ENCODE measurements around the gene SLC35G2.
"Not testable (repeated sequence)": the region's sequence is repeated elsewhere in the genome, so short reads cannot be mapped to it uniquely, and the experiment has no call there.

Gene SLC35G2

GRCh38 chr3:136889947-136890346, 71.0 kb downstream of the SLC35G2 start:
- no peak for DNase-seq
- no peak for TF ChIP-seq GATA1 (IDR thresholded peaks at IDR 0.05; ENCODE audit: low read depth, low read length)
- no peak for TF ChIP-seq POLR2A (IDR thresholded peaks at IDR 0.05; ENCODE audit: low read length)

- no peak for DNase-seq
- no peak for TF ChIP-seq POLR2A (IDR thresholded peaks at IDR 0.05; ENCODE audit: low read length)
- TF ChIP-seq GATA1 (IDR thresholded peaks at IDR 0.05; ENCODE audit: low read depth, low read length), result no peak
These were observed 73.3 kb downstream of the SLC35G2 start for GRCh38 chr3:136891934-136892855.

- DNase-seq, result no peak
- TF ChIP-seq POLR2A (IDR thresholded peaks at IDR 0.05; ENCODE audit: low read length) (no peak), GATA1 (IDR thresholded peaks at IDR 0.05; ENCODE audit: low read depth, low read length) (no peak)
These were observed 75.0 kb downstream of the SLC35G2 start for GRCh38 chr3:136893848-136894443.

- DNase-seq, result not testable (repeated sequence)
These were observed 78.2 kb downstream of the SLC35G2 start for GRCh38 chr3:136897171-136897570.

- no peak for DNase-seq
- TF ChIP-seq GATA1 (IDR thresholded peaks at IDR 0.05; ENCODE audit: low read depth, low read length), result no peak
- TF ChIP-seq POLR2A (IDR thresholded peaks at IDR 0.05; ENCODE audit: low read length), result no peak
These were observed 79.6 kb downstream of the SLC35G2 start for GRCh38 chr3:136898549-136898948.

GRCh38 chr3:136898954-136899353, 80.0 kb downstream of the SLC35G2 start:
- no peak for DNase-seq
- TF ChIP-seq GATA1 (IDR thresholded peaks at IDR 0.05; ENCODE audit: low read depth, low read length) (no peak), POLR2A (IDR thresholded peaks at IDR 0.05; ENCODE audit: low read length) (no peak)

GRCh38 chr3:136899622-136900158, 80.8 kb downstream of the SLC35G2 start:
- DNase-seq, result peak; percentile 50 to 82
- no peak for TF ChIP-seq GATA1 (IDR thresholded peaks at IDR 0.05; ENCODE audit: low read depth, low read length)
- TF ChIP-seq POLR2A (IDR thresholded peaks at IDR 0.05; ENCODE audit: low read length), result no peak

- DNase-seq, result not testable (repeated sequence)
These were observed 81.8 kb downstream of the SLC35G2 start for GRCh38 chr3:136900694-136901093.

- no peak for DNase-seq
These were observed 82.5 kb downstream of the SLC35G2 start for GRCh38 chr3:136901391-136901790.

GRCh38 chr3:136902530-136902929, 83.6 kb downstream of the SLC35G2 start:
- not testable (repeated sequence) for DNase-seq

More at GRCh38 chr3:136901391-136901790, 82.5 kb downstream of the SLC35G2 start:
- no peak for TF ChIP-seq POLR2A (IDR thresholded peaks at IDR 0.05; ENCODE audit: low read length)

- no peak for TF ChIP-seq POLR2A (IDR thresholded peaks at IDR 0.05; ENCODE audit: low read length)
- no peak for TF ChIP-seq GATA1 (IDR thresholded peaks at IDR 0.05; ENCODE audit: low read depth, low read length)
- DNase-seq, result no peak
These were observed 85.0 kb downstream of the SLC35G2 start for GRCh38 chr3:136903899-136904298.

GRCh38 chr3:136904746-136905145, 85.8 kb downstream of the SLC35G2 start:
- DNase-seq, result no peak
- no peak for TF ChIP-seq GATA1 (IDR thresholded peaks at IDR 0.05; ENCODE audit: low read depth, low read length)
- TF ChIP-seq POLR2A (IDR thresholded peaks at IDR 0.05; ENCODE audit: low read length), result no peak
